Stimulated activated CD4-positive, alpha-beta T cell treated with anti-CD3 and anti-CD28 coated beads, Interleukin-4, amount 100 ng/mL, for 24 hours (primary cell): ENCODE measurements around the gene RAD51B.

Experiments used
- DNase-seq: peaks from one replicate; pipeline ENCODE4 v3.0.0-alpha.2; 2020

Gene RAD51B

GRCh38 chr14:68349900-68350629 is 530.5 kb downstream of the RAD51B start:
- DNase-seq = no peak

GRCh38 chr14:68355415-68355814 is 535.8 kb downstream of the RAD51B start:
- DNase-seq = no peak

GRCh38 chr14:68357777-68358176 is 538.2 kb downstream of the RAD51B start:
- no peak for DNase-seq

- DNase-seq = no peak
Measured at GRCh38 chr14:68358500-68358899, 538.9 kb downstream of the RAD51B start.

- no peak for DNase-seq
Measured at GRCh38 chr14:68359022-68359836, 539.6 kb downstream of the RAD51B start.

- no peak for DNase-seq
Measured at GRCh38 chr14:68359837-68360552, 540.4 kb downstream of the RAD51B start.

GRCh38 chr14:68361231-68361630 is 541.7 kb downstream of the RAD51B start:
- no peak for DNase-seq

- DNase-seq = no peak
Measured at GRCh38 chr14:68362846-68363245, 543.3 kb downstream of the RAD51B start.

GRCh38 chr14:68363466-68363842 is 543.9 kb downstream of the RAD51B start:
- DNase-seq = no peak

- no peak for DNase-seq
Measured at GRCh38 chr14:68363843-68364767, 544.5 kb downstream of the RAD51B start.

- DNase-seq = no peak
Measured at GRCh38 chr14:68364792-68365192, 545.2 kb downstream of the RAD51B start.

GRCh38 chr14:68365228-68365627 is 545.6 kb downstream of the RAD51B start:
- no peak for DNase-seq

- DNase-seq = no peak
Measured at GRCh38 chr14:68366656-68367055, 547.1 kb downstream of the RAD51B start.

- no peak for DNase-seq
Measured at GRCh38 chr14:68367536-68367935, 548.0 kb downstream of the RAD51B start.

GRCh38 chr14:68368850-68369249 is 549.3 kb downstream of the RAD51B start:
- DNase-seq = no peak

- no peak for DNase-seq
Measured at GRCh38 chr14:68369281-68370056, 549.9 kb downstream of the RAD51B start.

GRCh38 chr14:68370057-68370360 is 550.4 kb downstream of the RAD51B start:
- DNase-seq = no peak

- no peak for DNase-seq
Measured at GRCh38 chr14:68372368-68372767, 552.8 kb downstream of the RAD51B start.

- no peak for DNase-seq
Measured at GRCh38 chr14:68373124-68373646, 553.6 kb downstream of the RAD51B start.

- DNase-seq = no peak
Measured at GRCh38 chr14:68373847-68374444, 554.4 kb downstream of the RAD51B start.

- no peak for DNase-seq
Measured at GRCh38 chr14:68374682-68375081, 555.1 kb downstream of the RAD51B start.
